ENCODE data around the gene ATP1A3.

DNA sequence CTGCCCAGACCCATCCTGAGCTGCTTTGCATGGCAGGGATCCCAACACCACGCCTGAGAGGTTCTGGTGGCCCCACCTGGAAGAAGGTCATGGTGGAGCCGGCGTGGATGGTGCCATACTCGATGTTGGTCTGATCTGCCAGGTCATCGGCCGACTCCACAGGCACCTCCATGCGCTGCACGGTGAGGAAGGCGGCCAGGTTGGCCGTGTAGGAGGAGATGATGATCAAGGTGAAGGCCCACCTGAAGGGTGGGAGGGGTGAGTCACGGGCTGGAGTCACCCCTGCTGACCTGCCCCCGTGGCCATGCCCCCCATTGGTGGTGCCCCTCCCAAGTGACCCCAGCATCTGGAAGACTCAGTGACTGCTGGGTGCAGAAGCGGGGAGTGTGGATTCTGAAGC lies 12.5 kb upstream of the ATP1A3 start:
- no peak for TF ChIP-seq CTCF (IDR thresholded peaks at IDR 0.05)
- TF ChIP-seq POLR2A (IDR thresholded peaks at IDR 0.05): no peak

Data from lower leg skin (tissue), 3 donors.